ENCODE measurements around the gene THBS3. TPM values are rescaled to one million over a fixed set of nuclear protein-coding genes. Genes with fewer than 3 reads are reported as not detected.
A peak's percentile ranks its signal among the peaks of the same experiment; 100 is the strongest.
"Not testable (repeated sequence)": the region's sequence is repeated elsewhere in the genome, so short reads cannot be mapped to it uniquely, and the experiment has no call there.

THBS3 gene
- total and polyA plus RNA-seq, 12 donors = 3.8 to 23.5 (median 6.4) TPM

DNA sequence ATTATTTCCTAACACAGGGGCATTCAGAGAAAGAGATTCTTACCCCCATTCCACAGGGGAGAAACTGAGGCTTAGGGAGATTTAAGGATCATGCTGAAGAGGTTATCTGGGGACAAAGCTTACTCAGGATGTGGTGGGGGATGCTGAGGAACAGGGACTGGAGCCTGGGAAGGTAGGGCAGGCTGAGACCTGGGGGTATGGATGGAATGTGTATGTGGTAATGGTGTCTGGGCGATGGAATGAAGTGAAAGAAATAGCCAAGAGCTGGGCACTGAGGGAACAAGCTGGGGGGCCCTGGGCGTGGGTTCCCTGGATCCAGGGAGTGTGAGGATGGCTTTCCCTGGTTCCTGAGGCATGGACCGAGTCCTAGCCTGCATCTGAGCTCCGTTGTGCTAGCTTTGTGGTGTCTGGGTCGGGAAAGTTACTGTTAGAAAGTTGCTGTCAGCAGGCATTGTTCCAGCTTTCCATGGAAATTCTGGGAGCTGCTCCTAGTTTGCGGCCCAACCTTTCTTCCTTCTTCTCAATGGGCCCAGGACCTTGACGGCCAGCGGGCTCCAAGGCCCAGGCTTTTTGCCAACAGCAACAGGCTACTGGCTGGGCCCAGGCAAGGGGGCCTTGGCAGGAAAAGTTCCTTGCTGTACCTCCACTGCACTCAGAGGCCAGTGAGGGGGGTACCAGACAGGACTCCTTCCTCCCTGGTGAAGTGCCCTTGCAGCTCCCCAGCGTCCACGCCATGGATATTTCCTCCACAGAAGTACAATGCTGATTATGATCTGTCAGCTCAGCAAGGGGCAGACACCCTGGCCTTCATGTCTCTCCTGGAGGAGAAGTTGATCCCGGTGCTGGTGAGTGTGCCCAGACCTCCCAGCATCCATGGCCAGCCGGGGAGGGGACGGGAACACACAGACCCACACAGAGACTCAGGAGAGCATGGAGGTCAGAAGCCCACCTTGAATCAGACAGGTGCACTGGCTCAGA, 24.6 kb upstream of the THBS3 start:
- ATAC-seq (peak in 4 of 8 donors; percentile 1 to 22 (median 6)), DNase-seq (peak in 1 of 2 donors; percentile 74)
- H3K27me3 ChIP-seq; H3K9me3 ChIP-seq; intact Hi-C loops (cut with DNase I); H3K4me3 ChIP-seq: not testable (repeated sequence)
- 51 to 60% methylated on average over 13 of the region's 13 CpGs for WGBS, 2 donors
- Histone ChIP-seq H3K36me3 (peaks cover 0 to 17% (median 7%) of the 10 kb centered on the region in 9 donors), H3K27ac (peak overlapping the region in 6 of 10 donors; percentile 39 to 65 (median 52)), H3K4me1 (peaks cover 0 to 22% (median 6%) of the 10 kb centered on the region in 9 donors)

DNA sequence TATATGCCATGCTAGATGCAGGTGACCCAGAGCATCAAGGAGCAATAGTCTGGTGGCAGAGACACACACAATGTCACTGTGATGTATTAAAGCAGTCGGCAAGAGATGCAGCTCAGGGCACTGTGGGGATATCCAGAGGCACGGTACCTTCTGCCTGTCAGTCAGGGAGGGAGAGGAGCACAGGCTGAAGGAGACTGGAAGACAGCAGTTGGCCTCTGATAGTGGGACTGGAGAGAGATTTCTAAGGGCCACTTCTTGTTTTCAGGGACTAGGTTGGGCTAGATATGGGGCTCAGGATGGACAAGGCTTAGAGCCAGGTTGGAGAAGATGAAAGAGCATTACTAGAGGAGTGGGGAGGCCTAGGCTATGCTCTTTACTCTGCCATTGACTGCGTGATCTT, 23.6 kb upstream of the THBS3 start:
- intact Hi-C loops (cut with DNase I); H3K36me3 ChIP-seq; H3K9me3 ChIP-seq; ATAC-seq; DNase-seq; H3K27me3 ChIP-seq; H3K4me3 ChIP-seq: not testable (repeated sequence)
- 77 to 78% methylated on average over 3 of the region's 3 CpGs for WGBS, 2 donors
- Histone ChIP-seq H3K4me1 (peaks cover 6 to 29% (median 13%) of the 10 kb centered on the region in 9 donors), H3K27ac (peak overlapping the region in 3 of 10 donors; percentile 44 to 65 (median 64))

DNA sequence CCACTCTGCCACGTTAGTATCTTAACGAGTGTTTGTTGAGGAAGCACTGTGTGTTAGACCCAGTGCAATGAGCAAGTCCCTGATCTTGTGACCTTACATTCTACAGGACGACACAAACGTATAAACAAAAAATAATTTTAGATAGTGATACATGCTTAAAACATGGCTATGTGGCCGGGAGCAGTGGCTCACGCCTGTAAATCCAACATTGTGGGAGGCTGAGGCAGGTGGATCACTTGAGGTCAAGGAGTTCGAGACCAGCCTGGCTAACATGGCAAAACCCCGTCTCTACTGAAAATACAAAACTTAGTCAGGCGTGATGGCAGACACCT, 20.4 kb upstream of the THBS3 start:
- intact Hi-C loops (cut with DNase I) = loop anchor here in 2 of 10 donors (5.0 to 10.0 kb wide), 2 partner anchors 51 to 53 kb away; partner anchors contain the start of genes KRTCAP2 (in 1 of the 2) and TRIM46 (in 1 of the 2)
- Histone ChIP-seq H3K27me3 (no peaks in the 10 kb centered on the region), H3K4me1 (peaks cover 6 to 49% (median 21%) of the 10 kb centered on the region in 9 donors), H3K9me3 (no peaks in the 10 kb centered on the region), H3K36me3 (no peaks in the 10 kb centered on the region), H3K27ac (peak overlapping the region in 9 of 10 donors; percentile 42 to 91 (median 88)), H3K4me3 (peak overlapping the region in 9 of 10 donors; percentile 37 to 73 (median 62))
- TF ChIP-seq, protein P1, sequence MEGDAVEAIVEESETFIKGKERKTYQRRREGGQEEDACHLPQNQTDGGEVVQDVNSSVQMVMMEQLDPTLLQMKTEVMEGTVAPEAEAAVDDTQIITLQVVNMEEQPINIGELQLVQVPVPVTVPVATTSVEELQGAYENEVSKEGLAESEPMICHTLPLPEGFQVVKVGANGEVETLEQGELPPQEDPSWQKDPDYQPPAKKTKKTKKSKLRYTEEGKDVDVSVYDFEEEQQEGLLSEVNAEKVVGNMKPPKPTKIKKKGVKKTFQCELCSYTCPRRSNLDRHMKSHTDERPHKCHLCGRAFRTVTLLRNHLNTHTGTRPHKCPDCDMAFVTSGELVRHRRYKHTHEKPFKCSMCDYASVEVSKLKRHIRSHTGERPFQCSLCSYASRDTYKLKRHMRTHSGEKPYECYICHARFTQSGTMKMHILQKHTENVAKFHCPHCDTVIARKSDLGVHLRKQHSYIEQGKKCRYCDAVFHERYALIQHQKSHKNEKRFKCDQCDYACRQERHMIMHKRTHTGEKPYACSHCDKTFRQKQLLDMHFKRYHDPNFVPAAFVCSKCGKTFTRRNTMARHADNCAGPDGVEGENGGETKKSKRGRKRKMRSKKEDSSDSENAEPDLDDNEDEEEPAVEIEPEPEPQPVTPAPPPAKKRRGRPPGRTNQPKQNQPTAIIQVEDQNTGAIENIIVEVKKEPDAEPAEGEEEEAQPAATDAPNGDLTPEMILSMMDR (IDR thresholded peaks at IDR 0.05) = no peak
- 50 to 51% methylated on average over 9 of the region's 9 CpGs for WGBS, 2 donors
- ATAC-seq (no peak), DNase-seq (no peak)

DNA sequence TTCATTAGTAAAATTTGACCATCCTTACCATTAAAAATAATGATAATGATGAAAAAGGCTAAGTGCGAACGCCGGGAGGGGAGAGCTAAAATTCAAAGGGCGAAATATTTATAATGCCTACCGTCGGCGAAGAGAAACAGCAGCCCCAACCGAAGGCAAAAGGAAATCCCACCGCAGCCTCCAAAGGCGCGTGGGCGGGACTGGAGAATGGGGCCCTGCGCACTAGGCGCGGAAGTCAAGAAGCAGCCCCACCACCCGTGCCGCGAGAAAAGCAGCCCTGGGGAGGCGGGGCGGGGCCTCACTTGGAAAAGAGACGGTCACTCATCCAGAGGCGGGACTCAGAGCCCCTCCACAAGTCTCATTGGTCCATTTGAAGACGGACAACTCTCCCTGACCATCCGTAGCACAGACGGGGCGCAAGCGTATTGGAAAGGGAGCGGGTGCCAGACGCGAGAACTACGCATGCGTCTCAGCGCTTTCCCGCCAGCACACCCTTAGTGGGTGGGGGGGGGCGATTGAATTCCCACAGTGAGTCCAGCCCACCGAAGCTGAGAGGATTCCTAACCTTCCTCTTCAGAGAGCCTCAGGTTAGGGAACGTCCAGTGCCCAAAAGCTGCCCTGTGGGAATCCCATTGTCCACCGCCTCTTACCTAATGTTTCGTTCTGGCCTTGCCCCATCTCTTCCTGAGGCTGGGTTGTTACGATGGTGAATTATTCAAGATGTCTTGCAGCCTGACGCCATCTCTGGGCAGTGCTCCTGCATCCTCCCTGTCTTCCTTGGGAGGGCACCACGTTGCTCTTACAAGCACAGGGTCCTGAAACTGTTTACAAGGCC, 19.8 kb upstream of the THBS3 start:
- TF ChIP-seq, protein P1 (IDR thresholded peaks at IDR 0.05) = peak in 1 of 9 donors; percentile 10
- intact Hi-C loops (cut with DNase I) = loop anchor here in 4 of 10 donors (1.0 to 10.0 kb wide), 5 partner anchors 19 to 53 kb away; partner anchors contain the start of genes MTX1 (in 2 of the 4), KRTCAP2 (in 1 of the 4) and TRIM46 (in 1 of the 4)
- H3K9me3 ChIP-seq = no peaks in the 10 kb centered on the region
- WGBS, 2 donors = 0 to 1% methylated on average over 42 of the region's 42 CpGs
- peak overlapping the region; percentile 32 to 73 (median 62) for H3K4me3 ChIP-seq
- no peaks in the 10 kb centered on the region for H3K36me3 ChIP-seq
- H3K27me3 ChIP-seq = no peaks in the 10 kb centered on the region
- peak overlapping the region; percentile 42 to 91 (median 88) for H3K27ac ChIP-seq
- DNase-seq (peak; percentile 96 to 99), ATAC-seq (peak; percentile 97 to 99 (median 98))
- H3K4me1 ChIP-seq = peaks cover 6 to 54% (median 21%) of the 10 kb centered on the region in 9 donors

DNA sequence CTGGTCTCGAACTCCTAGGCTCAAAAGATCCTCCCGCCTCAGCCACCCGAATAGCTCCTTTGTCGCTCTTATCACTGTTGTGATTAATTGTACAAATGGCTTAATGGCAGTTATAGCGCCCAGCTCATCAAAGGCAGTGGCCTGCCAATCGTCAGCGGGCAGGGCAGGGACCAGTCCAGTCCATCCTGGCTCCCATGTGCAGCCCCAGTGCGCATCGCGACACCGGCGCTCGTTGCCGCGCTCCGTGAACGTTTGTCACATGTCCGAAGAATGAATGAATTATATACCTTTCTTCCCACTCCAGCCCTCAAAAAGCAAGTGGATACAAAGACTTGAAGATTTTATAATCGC, 19.2 kb upstream of the THBS3 start:
- TF ChIP-seq, protein P1 (IDR thresholded peaks at IDR 0.05) = peak in 1 of 9 donors; percentile 16
- intact Hi-C loops (cut with DNase I) = loop anchor here in 5 of 10 donors (1.0 to 10.0 kb wide), 6 partner anchors 18 to 52 kb away; partner anchors contain the start of genes MTX1 (in 2 of the 5), KRTCAP2 (in 1 of the 5) and TRIM46 (in 1 of the 5)
- H3K36me3 ChIP-seq = no peaks in the 10 kb centered on the region
- DNase-seq = peak; percentile 29 to 55
- WGBS, 2 donors = 0% methylated on average over 19 of the region's 19 CpGs
- no peaks in the 10 kb centered on the region for H3K9me3 ChIP-seq
- H3K4me1 ChIP-seq = peaks cover 6 to 58% (median 17%) of the 10 kb centered on the region in 9 donors
- ATAC-seq = peak; percentile 13 to 73 (median 48)
- H3K27ac ChIP-seq = peak overlapping the region; percentile 15 to 91 (median 88)
- H3K4me3 ChIP-seq = peak overlapping the region; percentile 32 to 73 (median 62)
- no peaks in the 10 kb centered on the region for H3K27me3 ChIP-seq
